Smooth muscle cell (in vitro differentiated cells): ENCODE results near the gene NDUFAF2. TPM values are rescaled to one million over a fixed set of nuclear protein-coding genes. Genes with fewer than 3 reads are reported as not detected.

Source experiments
- DNase-seq: peaks from one replicate; lab custom pipeline; 2025; ENCODE audit not compliant: unreplicated experiment; lab: John Stamatoyannopoulos, UW
- H2AFZ ChIP-seq: fragments of 200-600 bp; sonication (generic); 2 replicates; pipeline ENCODE4 v1.6.0; 2016; ENCODE audit warnings: antibody characterized with exemption, low read depth, mild to moderate bottlenecking
- H3F3A ChIP-seq: fragments of 200-600 bp; sonication (generic); 2 replicates; pipeline ENCODE4 v1.6.0; 2017; ENCODE audit warnings: antibody characterized with exemption, low read depth
- H3K27ac ChIP-seq: fragments of 200-600 bp; sonication (generic); 2 replicates; pipeline ENCODE4 v1.5.1; 2016; ENCODE audit warnings: low read depth, mild to moderate bottlenecking
- H3K27me3 ChIP-seq: fragments of 200-600 bp; sonication (generic); 2 replicates; pipeline ENCODE4 v1.6.1; 2016; ENCODE audit warnings: low read depth, mild to moderate bottlenecking
- H3K36me3 ChIP-seq: fragments of 200-600 bp; sonication (generic); 2 replicates; pipeline ENCODE4 v1.5.1; 2016; ENCODE audit warnings: low read depth
- H3K4me1 ChIP-seq: fragments of 200-600 bp; sonication (generic); 2 replicates; pipeline ENCODE4 v1.5.1; 2016; ENCODE audit warnings: low read depth
- H3K4me2 ChIP-seq: fragments of 200-600 bp; sonication (generic); 2 replicates; pipeline ENCODE4 v1.6.0; 2016; ENCODE audit warnings: mild to moderate bottlenecking
- H3K4me3 ChIP-seq: fragments of 200-600 bp; sonication (generic); 2 replicates; pipeline ENCODE4 v1.5.1; 2016; ENCODE audit warnings: mild to moderate bottlenecking
- H3K79me2 ChIP-seq: fragments of 200-600 bp; sonication (generic); 2 replicates; pipeline ENCODE4 v1.6.0; 2016; ENCODE audit warnings: low read depth, mild to moderate bottlenecking
- H3K9ac ChIP-seq: fragments of 200-600 bp; sonication (generic); 2 replicates; pipeline ENCODE4 v1.6.0; 2016; ENCODE audit warnings: low read depth
- H3K9me3 ChIP-seq: fragments of 200-600 bp; sonication (generic); replicated peaks from 2 replicates; pipeline ENCODE4 v1.5.1; 2016; ENCODE audit warnings: low read depth
- H4K20me1 ChIP-seq: fragments of 200-600 bp; sonication (generic); 2 replicates; pipeline ENCODE4 v1.6.0; 2016; ENCODE audit warnings: low read depth
- WGBS: methylation state at CpG from one replicate; pipeline ENCODE4 v1.1.7; 2016; ENCODE audit warnings: low lambda C conversion rate; 5-methylcytosine and 5-hydroxymethylcytosine counted together
- polyA plus RNA-seq: library from polyadenylated mRNA; unstranded; fragments of >200 nt; fragmentation: Nextera tagmentation; extraction: Ambion mirVana; gene quantifications from 2 replicates; pipeline ENCODE4 v1.2.1, GENCODE V29; 2016
- total RNA-seq: library from RNA; depleted of rRNA; stranded (reverse); fragments of >200 nt; gene quantifications from 2 replicates; pipeline ENCODE4 v1.2.3, GENCODE V29; 2014
- TF ChIP-seq, protein P1 (sequence below): fragments of 200-600 bp; sonication (generic); IDR thresholded peaks from 2 replicates; pipeline ENCODE4 v1.5.1; 2017; ENCODE audit warnings: borderline replicate concordance, mild to moderate bottlenecking, antibody characterized with exemption; ENCODE audit not compliant: insufficient read depth, poor library complexity, severe bottlenecking

The NDUFAF2 gene
- total and polyA plus RNA-seq, 2 experiments from 2014 or later = 39.1 to 71.2 TPM

DNA sequence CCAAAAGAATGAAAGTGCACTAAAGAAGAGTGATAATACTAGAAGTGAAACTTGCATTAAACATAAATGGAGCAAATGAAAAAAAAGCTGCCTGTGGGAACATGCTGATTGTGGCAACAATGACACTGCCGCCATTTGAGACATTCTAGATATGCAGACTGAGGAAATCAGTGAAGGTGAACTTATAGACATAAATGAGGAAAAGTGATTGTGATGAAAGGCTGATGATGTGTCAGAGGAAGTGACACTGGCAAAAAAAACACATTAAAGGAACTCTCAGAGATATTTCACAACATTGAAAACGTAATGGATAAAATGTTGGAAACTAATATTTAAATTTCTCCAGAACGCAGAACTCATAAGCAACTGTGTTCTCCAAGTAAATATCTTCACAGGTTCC lies 1.4 kb upstream of the NDUFAF2 start:
- H3K27me3 ChIP-seq = no peaks in the 10 kb centered on the region
- no peak for DNase-seq

DNA sequence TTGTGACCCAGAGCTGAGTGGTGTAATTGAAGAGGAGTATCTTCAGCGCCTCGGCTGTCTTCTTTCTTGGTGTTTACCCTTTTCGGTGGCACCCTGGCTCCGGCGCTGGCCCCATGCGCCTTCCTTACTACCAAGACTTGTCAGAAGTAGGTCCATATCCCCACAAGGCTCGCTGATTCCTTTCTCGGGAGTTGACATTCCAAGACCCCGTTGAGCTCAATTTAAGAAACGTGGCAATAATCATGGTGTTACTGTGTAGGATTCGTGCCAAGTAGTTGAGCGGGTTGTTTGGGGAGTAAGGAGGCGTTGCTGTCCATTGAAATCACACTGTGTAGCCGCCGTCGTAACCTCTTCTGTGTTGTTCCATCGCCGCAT lies 795 bp downstream of the NDUFAF2 start:
- Histone ChIP-seq H3K4me1 (peaks cover 9% of the 10 kb centered on the region), H3K9ac (peak overlapping the region; percentile 64), H2AFZ (peak overlapping the region; percentile 94), H3K27me3 (no peaks in the 10 kb centered on the region), H3K27ac (peak overlapping the region; percentile 60), H3F3A (no peaks in the 10 kb centered on the region), H3K9me3 (no peaks in the 10 kb centered on the region), H3K4me2 (peak overlapping the region; percentile 96), H3K36me3 (no peaks in the 10 kb centered on the region), H3K4me3 (peak overlapping the region; percentile 72), H3K79me2 (peaks cover 84% of the 10 kb centered on the region), H4K20me1 (no peaks in the 10 kb centered on the region)
- TF ChIP-seq, protein P1, sequence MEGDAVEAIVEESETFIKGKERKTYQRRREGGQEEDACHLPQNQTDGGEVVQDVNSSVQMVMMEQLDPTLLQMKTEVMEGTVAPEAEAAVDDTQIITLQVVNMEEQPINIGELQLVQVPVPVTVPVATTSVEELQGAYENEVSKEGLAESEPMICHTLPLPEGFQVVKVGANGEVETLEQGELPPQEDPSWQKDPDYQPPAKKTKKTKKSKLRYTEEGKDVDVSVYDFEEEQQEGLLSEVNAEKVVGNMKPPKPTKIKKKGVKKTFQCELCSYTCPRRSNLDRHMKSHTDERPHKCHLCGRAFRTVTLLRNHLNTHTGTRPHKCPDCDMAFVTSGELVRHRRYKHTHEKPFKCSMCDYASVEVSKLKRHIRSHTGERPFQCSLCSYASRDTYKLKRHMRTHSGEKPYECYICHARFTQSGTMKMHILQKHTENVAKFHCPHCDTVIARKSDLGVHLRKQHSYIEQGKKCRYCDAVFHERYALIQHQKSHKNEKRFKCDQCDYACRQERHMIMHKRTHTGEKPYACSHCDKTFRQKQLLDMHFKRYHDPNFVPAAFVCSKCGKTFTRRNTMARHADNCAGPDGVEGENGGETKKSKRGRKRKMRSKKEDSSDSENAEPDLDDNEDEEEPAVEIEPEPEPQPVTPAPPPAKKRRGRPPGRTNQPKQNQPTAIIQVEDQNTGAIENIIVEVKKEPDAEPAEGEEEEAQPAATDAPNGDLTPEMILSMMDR = no peak
- WGBS = 10% methylated on average over 18 of the region's 18 CpGs
- peak; percentile 50 for DNase-seq

More for the DNA sequence above, 1.4 kb upstream of the NDUFAF2 start:
- Histone ChIP-seq H3F3A (no peaks in the 10 kb centered on the region), H3K27ac (no peak overlapping the region), H3K4me2 (peak overlapping the region; percentile 96), H3K4me1 (peaks cover 9% of the 10 kb centered on the region), H4K20me1 (no peaks in the 10 kb centered on the region), H3K36me3 (no peaks in the 10 kb centered on the region), H3K9me3 (no peaks in the 10 kb centered on the region), H3K4me3 (peak overlapping the region; percentile 72), H3K79me2 (peaks cover 78% of the 10 kb centered on the region), H3K9ac (no peak overlapping the region), H2AFZ (no peak overlapping the region)
- TF ChIP-seq, protein P1 = no peak
- WGBS = 91% methylated on average over 3 of the region's 3 CpGs

DNA sequence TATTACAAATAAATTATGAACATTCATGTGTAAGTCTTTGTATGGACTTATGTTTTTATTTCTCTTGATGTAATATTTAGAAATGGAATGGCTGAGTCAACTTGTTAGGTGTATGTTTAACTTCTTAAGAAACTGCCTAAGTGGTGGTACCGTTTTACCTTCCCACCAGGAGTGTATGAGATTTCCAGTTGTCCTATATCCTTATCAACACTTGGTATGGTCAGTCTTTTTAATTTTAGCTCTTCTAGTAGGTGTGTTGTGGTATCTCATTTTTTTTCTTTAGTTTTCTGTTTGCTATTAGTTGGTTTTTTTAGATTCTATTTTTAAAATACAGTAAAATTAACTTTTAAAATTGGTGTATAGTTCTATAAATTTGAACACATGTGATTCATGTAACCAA lies 3.7 kb downstream of the NDUFAF2 start:
- Histone ChIP-seq H4K20me1 (no peaks in the 10 kb centered on the region), H2AFZ (no peak overlapping the region), H3K79me2 (peaks cover 86% of the 10 kb centered on the region), H3K4me3 (no peak overlapping the region), H3K36me3 (no peaks in the 10 kb centered on the region), H3K27ac (no peak overlapping the region), H3K9me3 (no peaks in the 10 kb centered on the region), H3F3A (no peaks in the 10 kb centered on the region), H3K4me1 (peaks cover 5% of the 10 kb centered on the region), H3K4me2 (no peak overlapping the region), H3K27me3 (no peaks in the 10 kb centered on the region), H3K9ac (no peak overlapping the region)
- TF ChIP-seq, protein P1 = no peak
- no peak for DNase-seq
- 86% methylated on average over 1 of the region's 1 CpG for WGBS

DNA sequence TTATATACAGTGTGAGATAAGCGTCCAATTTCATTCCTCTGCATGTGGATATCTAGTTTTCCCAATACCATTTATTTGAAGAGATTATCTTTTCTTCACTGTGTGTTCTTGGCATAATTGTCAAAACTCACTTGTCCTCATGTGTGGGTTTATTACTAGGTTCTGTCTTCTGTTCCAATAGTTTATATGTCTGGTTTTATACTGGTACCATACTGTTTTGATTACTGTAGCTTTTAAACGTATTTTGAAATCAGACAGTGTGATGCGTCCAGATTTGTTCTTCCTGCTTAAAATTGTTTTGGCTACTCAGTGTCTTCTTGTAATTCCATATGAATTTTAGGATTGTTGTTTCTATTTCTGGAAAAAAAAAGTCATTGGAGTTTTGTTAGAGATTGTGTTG lies 10.2 kb downstream of the NDUFAF2 start:
- TF ChIP-seq, protein P1 = no peak
- peaks cover 20% of the 10 kb centered on the region for H4K20me1 ChIP-seq
- H3K27me3 ChIP-seq = no peaks in the 10 kb centered on the region
- H3K4me2 ChIP-seq = no peak overlapping the region
- peaks cover 8% of the 10 kb centered on the region for H3K9me3 ChIP-seq
- H3K4me3 ChIP-seq = no peak overlapping the region
- no peak for DNase-seq
- no peaks in the 10 kb centered on the region for H3F3A ChIP-seq
- H3K36me3 ChIP-seq = no peaks in the 10 kb centered on the region
- H3K27ac ChIP-seq = no peak overlapping the region
- H3K4me1 ChIP-seq = no peaks in the 10 kb centered on the region
- whole genome bisulfite sequencing = 95% methylated on average over 3 of the region's 3 CpGs
- no peak overlapping the region for H2AFZ ChIP-seq
- no peak overlapping the region for H3K9ac ChIP-seq
- H3K79me2 ChIP-seq = peaks cover 80% of the 10 kb centered on the region
